Immature natural killer cell (primary cell): ENCODE results near the gene CNR1. TPM values are rescaled to one million over a fixed set of nuclear protein-coding genes. Genes with fewer than 3 reads are reported as not detected.
"Not testable (repeated sequence)": the region's sequence is repeated elsewhere in the genome, so short reads cannot be mapped to it uniquely, and the experiment has no call there.

Source experiments
- DNase-seq, 3 donors: peaks; one replicate each; pipeline ENCODE4 v3.0.0; 2022; ENCODE audit warnings: mixed read lengths in 1 of 3
- H3K27ac Mint-ChIP-seq, 6 donors: one replicate each; pipeline ENCODE4 v1.8.0; 2020; ENCODE audit warnings: mixed read lengths in 6 of 6, mild to moderate bottlenecking in 5 of 6, inconsistent platforms in 4 of 6, moderate library complexity in 3 of 6
- H3K27me3 Mint-ChIP-seq, 3 donors: one replicate each; pipeline ENCODE4 v1.8.0; 2020 to 2021; ENCODE audit warnings: low read depth in 3 of 3, mild to moderate bottlenecking in 3 of 3, mixed read lengths in 3 of 3, moderate library complexity in 3 of 3, inconsistent platforms in 1 of 3
- H3K36me3 Mint-ChIP-seq, 3 donors: one replicate each; pipeline ENCODE4 v1.8.0; 2020; ENCODE audit warnings: mixed read lengths in 3 of 3, inconsistent platforms in 2 of 3, mild to moderate bottlenecking in 2 of 3
- H3K4me1 Mint-ChIP-seq, 2 donors: one replicate each; pipeline ENCODE4 v1.8.0; 2020; ENCODE audit warnings: inconsistent platforms in 2 of 2, mild to moderate bottlenecking in 2 of 2, mixed read lengths in 2 of 2, moderate library complexity in 1 of 2
- H3K4me3 Mint-ChIP-seq, 5 donors: one replicate each; pipeline ENCODE4 v1.8.0; 2020; ENCODE audit warnings: mild to moderate bottlenecking in 5 of 5, mixed read lengths in 5 of 5, inconsistent platforms in 3 of 5, moderate library complexity in 3 of 5
- H3K9me3 Mint-ChIP-seq, 6 donors: one replicate each; pipeline ENCODE4 v1.8.0; 2020; ENCODE audit warnings: mild to moderate bottlenecking in 6 of 6, mixed read lengths in 6 of 6, inconsistent platforms in 4 of 6, moderate library complexity in 3 of 6
- polyA plus RNA-seq, 3 donors: library from polyadenylated mRNA; unstranded; fragments of 300-500 nt; fragmentation: Illumina TruSeq; gene quantifications; one replicate each; pipeline ENCODE4 v1.2.3, GENCODE V29; 2021

CNR1 gene
- not detected for polyA plus RNA-seq

DNA sequence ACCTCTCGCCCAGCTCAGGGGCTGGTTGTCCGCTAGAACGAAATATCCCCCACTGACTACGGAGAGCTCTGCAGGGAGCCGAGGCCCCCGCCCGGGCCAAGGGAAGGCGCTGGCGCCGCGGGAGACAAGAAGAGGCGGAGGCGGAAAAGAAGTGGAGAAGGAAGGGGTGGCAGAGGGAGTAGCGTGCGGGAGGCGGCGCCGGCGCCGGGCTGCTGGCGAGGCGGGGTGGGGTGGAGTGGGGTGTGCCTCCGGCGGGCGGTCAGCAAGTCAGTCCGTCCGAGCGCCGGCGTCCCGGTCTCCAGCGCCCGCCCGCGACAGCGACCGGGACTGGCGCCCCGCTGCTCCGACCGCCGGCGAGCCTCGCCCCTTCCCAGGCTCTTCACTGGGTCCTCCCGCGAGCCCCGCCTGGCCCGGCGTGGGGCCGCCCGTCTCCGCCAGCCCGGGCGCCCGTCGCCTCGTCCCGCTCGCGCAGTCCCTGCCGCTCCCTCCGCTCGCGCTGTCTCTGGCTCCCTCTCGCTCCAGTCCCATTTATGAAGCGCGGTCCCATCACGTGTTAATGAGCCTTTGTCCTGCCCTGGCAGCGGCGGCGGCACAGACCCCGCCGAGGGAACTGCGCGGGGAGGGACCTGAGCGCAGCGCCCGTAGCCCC is at the start of gene CNR1:
CNR1 (minus strand) TSS at position 504 of the 649 bp plus-strand sequence. CDS start 21,073 bp downstream, outside the sequence.
- Mint-ChIP-seq H3K4me1 (peaks cover 6 to 8% of the 10 kb centered on the region in 2 donors), H3K4me3 (peak within 1 kb of the TSS; percentile 15 to 73 (median 55)), H3K27ac (no peak within 1 kb of the TSS), H3K36me3 (peaks cover 0 to 9% (median 3%) of the 10 kb centered on the region in 3 donors), H3K27me3 (peaks cover 11 to 32% (median 26%) of the 10 kb centered on the region in 3 donors), H3K9me3 (peaks cover 0 to 12% (median 1%) of the 10 kb centered on the region in 6 donors)
- DNase-seq: no peak

DNA sequence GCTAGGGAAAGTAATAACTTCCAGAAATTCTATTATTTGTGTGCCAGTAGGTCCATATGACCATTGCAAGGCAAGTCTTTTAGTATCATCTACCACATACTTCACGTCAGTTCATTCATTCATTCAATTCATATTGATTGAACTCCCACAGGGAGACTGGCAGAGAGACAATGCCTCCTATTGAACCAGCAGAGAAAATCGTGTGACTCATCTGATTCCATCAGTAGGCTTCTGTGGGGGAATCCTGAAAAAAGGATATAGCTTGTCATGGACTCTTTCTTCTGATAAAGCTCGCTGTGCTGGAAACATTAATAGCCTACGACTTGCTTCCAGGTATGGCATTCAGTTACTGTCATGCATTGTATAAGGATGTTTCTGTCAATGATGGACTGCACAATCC is 45.3 kb upstream of the CNR1 start:
- peaks cover 0 to 3% (median 1%) of the 10 kb centered on the region in 3 donors for H3K27me3 Mint-ChIP-seq
- DNase-seq: no peak
- H3K36me3 Mint-ChIP-seq: no peaks in the 10 kb centered on the region
- H3K4me3 Mint-ChIP-seq: no peak overlapping the region
- H3K9me3 Mint-ChIP-seq: peaks cover 0 to 1% (median 0%) of the 10 kb centered on the region in 6 donors
- no peaks in the 10 kb centered on the region for H3K4me1 Mint-ChIP-seq
- no peak overlapping the region for H3K27ac Mint-ChIP-seq

DNA sequence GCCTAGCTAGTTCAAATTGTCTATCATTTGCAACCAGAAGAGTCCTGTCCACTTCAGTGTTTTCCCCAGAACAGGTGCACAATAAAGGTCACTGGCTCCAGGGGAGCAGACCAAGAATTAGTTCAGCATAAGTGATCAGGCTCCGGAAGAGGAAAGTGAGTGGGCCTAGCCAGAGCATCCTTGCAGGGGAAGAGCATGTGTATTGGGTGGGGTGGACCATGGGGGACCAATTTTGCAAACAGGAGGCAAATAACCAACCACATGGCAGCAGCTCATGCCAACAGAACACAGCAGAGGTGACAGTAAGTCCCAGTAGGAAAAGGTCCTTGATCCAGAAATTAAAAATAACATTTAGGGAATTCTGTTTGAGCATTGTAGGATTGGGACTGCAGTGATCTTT is 43.2 kb upstream of the CNR1 start:
- no peak overlapping the region for H3K27ac Mint-ChIP-seq
- H3K27me3 Mint-ChIP-seq: peaks cover 0 to 4% (median 1%) of the 10 kb centered on the region in 3 donors
- H3K4me1 Mint-ChIP-seq: no peaks in the 10 kb centered on the region
- H3K4me3 Mint-ChIP-seq: no peak overlapping the region
- no peak for DNase-seq
- peaks cover 0 to 5% (median 3%) of the 10 kb centered on the region in 6 donors for H3K9me3 Mint-ChIP-seq
- no peaks in the 10 kb centered on the region for H3K36me3 Mint-ChIP-seq

DNA sequence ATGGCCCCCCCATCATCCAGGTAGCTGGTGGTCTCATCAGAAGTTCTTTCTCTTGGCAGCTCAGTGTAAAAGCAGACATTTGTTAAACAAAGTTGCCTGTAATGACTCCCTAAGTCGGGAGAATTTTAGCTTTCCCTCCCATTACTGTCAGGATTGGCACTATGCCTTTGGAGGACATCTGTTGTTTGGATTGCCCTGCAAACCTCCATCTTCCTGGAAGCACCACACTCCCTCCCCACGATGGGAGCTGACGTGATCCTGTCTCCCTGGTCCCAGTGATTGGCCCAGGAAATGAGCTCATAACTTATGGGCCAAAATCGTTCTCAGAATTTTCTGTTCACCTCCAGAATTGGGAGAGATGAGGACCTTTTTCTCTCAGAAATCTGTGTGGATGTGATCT is 42.6 kb upstream of the CNR1 start:
- no peak for DNase-seq
- peaks cover 0 to 4% (median 1%) of the 10 kb centered on the region in 3 donors for H3K27me3 Mint-ChIP-seq
- H3K4me1 Mint-ChIP-seq: no peaks in the 10 kb centered on the region
- no peaks in the 10 kb centered on the region for H3K36me3 Mint-ChIP-seq
- H3K4me3 Mint-ChIP-seq: no peak overlapping the region
- peaks cover 0 to 11% (median 4%) of the 10 kb centered on the region in 6 donors for H3K9me3 Mint-ChIP-seq
- no peak overlapping the region for H3K27ac Mint-ChIP-seq

DNA sequence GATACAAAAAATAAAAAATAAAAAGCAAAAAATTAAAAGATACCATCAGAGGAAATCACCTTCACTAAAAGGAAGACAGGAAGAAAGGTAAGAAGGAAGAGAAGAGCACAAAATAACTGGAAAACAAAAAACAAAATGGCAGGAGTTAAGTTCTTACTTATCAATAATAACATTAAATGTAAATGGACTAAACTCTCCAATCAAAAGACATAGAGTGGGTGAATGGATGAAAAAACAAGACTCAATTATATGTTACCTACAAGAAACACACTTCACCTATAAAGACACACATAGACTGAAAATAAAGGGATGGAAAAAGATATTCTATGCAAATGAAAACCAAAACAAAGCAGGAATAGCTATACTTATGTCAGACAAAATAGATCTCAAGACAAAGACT is 35.6 kb upstream of the CNR1 start:
- not testable (repeated sequence) for H3K27me3 Mint-ChIP-seq, DNase-seq, H3K36me3 Mint-ChIP-seq, H3K4me3 Mint-ChIP-seq, H3K27ac Mint-ChIP-seq, H3K4me1 Mint-ChIP-seq
- H3K9me3 Mint-ChIP-seq: peaks cover 0 to 14% (median 10%) of the 10 kb centered on the region in 6 donors

DNA sequence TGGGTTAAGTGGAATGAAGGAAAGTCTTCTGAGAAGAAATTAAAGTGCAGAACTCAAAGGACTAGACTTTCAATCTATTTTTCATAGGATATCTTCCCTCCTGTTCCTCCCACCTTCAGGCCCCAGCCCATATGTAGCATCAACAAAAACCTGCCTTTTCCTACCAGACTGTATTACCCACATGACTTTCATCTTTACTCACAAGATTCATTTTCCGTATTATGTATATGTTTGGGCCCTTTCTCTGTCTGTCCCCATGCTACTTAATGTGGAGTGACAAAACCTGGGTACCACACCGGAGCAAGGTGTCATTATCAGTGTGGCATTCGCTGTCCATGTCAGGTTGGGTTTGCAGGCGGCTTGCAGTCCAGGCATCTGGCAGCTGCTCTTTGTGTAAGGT is 18.8 kb upstream of the CNR1 start:
- no peak overlapping the region for H3K27ac Mint-ChIP-seq

DNA sequence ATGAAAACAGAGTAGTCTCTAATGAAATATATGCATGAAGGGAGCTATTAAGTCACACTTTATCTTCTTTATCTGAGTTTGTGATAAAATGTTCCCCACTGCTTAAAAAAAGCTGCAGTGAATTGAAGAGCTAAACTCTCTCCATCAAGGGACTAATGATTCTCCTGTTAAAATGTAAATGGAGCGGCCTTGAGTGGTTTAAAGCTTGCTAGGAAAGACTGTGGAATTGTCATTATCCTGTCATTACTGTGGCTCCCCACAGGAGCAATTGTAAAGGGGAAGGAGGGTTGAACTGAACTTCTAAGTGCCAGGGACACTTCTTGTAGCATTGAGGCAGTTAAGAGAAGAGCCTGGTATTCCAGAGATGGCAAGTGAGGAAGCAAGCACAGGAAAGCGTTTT is 17.3 kb upstream of the CNR1 start:
- H3K4me1 Mint-ChIP-seq: no peaks in the 10 kb centered on the region
- H3K9me3 Mint-ChIP-seq: peaks cover 0 to 3% (median 0%) of the 10 kb centered on the region in 6 donors
- H3K27me3 Mint-ChIP-seq: peaks cover 0 to 11% (median 7%) of the 10 kb centered on the region in 3 donors
- no peak overlapping the region for H3K27ac Mint-ChIP-seq
- no peak for DNase-seq
- H3K4me3 Mint-ChIP-seq: no peak overlapping the region
- H3K36me3 Mint-ChIP-seq: no peaks in the 10 kb centered on the region

More for the DNA sequence above, 18.8 kb upstream of the CNR1 start:
- no peak for DNase-seq
- Mint-ChIP-seq H3K9me3 (peaks cover 0 to 3% (median 0%) of the 10 kb centered on the region in 6 donors), H3K4me3 (no peak overlapping the region), H3K36me3 (no peaks in the 10 kb centered on the region), H3K27me3 (peaks cover 0 to 11% (median 7%) of the 10 kb centered on the region in 3 donors), H3K4me1 (no peaks in the 10 kb centered on the region)

DNA sequence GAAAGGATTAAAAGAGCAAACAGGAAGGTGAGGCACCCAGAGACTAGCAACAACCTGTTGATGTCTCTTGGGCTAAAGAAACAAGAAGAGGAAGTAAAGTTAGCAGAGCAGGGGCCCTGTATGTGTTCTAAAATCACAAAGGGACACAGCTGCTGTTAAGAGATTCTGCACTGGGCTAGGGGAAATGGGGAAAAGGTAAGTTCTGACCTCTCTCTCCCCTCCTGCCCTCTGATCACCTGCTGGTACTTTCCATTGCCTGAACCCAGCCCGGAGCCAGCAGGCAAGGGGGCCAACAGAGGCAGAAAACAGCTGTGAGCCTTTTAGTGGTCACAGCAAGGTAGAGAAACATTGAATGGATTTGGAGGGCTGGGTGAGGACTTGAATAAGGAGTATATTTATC is 13.5 kb upstream of the CNR1 start:
- Mint-ChIP-seq H3K4me3 (no peak overlapping the region), H3K9me3 (peaks cover 0 to 2% (median 0%) of the 10 kb centered on the region in 6 donors), H3K27ac (no peak overlapping the region), H3K36me3 (peaks cover 0 to 3% (median 0%) of the 10 kb centered on the region in 3 donors), H3K27me3 (peaks cover 0 to 8% (median 2%) of the 10 kb centered on the region in 3 donors), H3K4me1 (no peaks in the 10 kb centered on the region)
- no peak for DNase-seq

DNA sequence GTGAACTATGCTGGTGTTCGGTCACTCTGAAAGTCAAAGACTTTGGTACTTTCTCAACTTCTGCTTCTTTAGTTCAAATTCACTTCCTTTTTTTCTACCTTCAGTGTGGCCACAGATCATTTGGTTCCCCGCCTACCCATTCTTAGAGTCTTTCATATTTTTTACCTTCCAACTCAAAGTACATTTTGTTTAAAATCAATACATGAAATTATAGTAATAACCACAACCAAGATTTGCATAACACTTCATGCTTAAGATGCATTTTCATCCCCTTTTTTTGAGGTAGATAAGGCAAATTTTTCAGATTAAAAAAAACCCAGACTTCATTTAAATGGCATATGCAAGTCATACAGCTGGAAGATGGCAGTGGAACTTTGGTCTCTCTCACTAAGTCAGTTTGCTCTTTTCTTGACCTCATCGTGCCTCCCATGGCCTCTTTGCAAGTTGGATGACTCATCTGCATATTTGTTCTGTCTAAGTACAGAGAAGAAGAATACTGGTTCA is 11.9 kb upstream of the CNR1 start:
- Mint-ChIP-seq H3K9me3 (peaks cover 0 to 2% (median 0%) of the 10 kb centered on the region in 6 donors), H3K36me3 (peaks cover 0 to 3% (median 0%) of the 10 kb centered on the region in 3 donors), H3K4me1 (no peaks in the 10 kb centered on the region), H3K27me3 (peaks cover 0 to 8% (median 2%) of the 10 kb centered on the region in 3 donors), H3K4me3 (no peak overlapping the region), H3K27ac (no peak overlapping the region)
- no peak for DNase-seq

DNA sequence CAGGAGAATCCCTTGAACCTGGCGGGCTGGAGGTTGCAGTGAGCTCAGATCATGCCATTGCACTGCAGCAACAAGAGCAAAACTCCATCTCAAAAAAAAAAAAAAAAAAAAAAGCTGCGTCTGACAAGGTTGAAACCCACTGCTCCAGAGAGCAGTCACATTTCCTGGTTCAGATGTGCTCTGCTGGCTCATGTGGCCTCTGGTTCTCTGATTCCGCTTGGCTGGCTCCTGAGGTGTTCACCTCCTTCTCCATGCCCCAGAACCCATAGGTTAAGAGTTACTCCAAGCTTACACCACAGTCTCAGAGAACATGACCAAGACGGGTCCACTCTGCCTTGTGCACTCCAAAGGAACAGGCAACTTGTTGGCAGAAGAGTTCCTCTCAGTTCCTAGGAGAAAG is 8.8 kb upstream of the CNR1 start:
- peaks cover 0 to 3% (median 0%) of the 10 kb centered on the region in 3 donors for H3K36me3 Mint-ChIP-seq
- no peak for DNase-seq
- H3K27ac Mint-ChIP-seq: no peak overlapping the region
- H3K27me3 Mint-ChIP-seq: peaks cover 0 to 12% (median 7%) of the 10 kb centered on the region in 3 donors
- no peaks in the 10 kb centered on the region for H3K4me1 Mint-ChIP-seq
- peaks cover 0 to 2% (median 0%) of the 10 kb centered on the region in 6 donors for H3K9me3 Mint-ChIP-seq
- H3K4me3 Mint-ChIP-seq: no peak overlapping the region

DNA sequence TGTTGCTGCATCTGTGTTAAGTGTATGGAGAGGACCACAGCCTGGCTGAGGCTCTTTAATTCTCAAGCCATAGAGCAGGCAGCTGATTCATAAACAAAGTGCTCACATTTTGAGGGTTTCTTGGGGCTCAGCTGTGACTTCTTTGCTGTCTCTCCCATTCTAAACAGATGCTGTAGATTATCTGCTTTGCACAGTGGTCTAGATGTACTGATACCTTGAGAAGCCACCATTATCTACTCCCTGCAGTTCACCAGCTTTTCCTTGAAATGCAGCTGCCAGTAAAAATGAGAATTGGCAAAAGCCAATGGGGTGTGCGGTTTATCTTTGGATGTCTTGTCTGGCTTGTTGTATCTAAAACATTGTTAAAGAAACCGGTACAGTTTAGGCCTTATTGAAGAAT is 5.2 kb upstream of the CNR1 start:
- no peak overlapping the region for H3K27ac Mint-ChIP-seq
- peaks cover 0 to 2% of the 10 kb centered on the region in 2 donors for H3K4me1 Mint-ChIP-seq
- H3K36me3 Mint-ChIP-seq: peaks cover 0 to 7% (median 3%) of the 10 kb centered on the region in 3 donors
- peaks cover 0 to 9% (median 0%) of the 10 kb centered on the region in 6 donors for H3K9me3 Mint-ChIP-seq
- peaks cover 4 to 24% (median 17%) of the 10 kb centered on the region in 3 donors for H3K27me3 Mint-ChIP-seq
- no peak for DNase-seq
- H3K4me3 Mint-ChIP-seq: no peak overlapping the region

DNA sequence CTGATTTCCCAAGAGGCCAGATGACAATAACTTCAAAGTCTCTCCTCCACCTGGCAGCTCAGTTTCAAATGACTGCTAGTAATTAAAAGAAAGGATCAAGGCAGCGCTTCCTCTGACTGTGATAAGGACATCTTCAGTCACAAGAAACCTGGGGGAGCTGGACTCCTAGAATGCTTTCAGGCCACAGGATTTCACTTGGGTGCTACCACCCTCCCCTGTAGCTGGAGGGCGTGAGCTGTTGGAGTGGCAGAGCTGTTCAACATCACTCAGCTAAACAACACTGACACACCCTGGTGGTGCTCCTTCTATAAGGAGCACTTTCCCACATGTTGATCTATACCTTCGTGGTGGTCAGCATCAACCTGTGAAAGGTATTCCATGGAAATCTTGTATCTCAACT is 2.2 kb upstream of the CNR1 start:
- H3K4me3 Mint-ChIP-seq: peak overlapping the region in 1 of 5 donors; percentile 24
- peaks cover 0 to 9% (median 0%) of the 10 kb centered on the region in 6 donors for H3K9me3 Mint-ChIP-seq
- no peak for DNase-seq
- peaks cover 11 to 33% (median 31%) of the 10 kb centered on the region in 3 donors for H3K27me3 Mint-ChIP-seq
- H3K4me1 Mint-ChIP-seq: peaks cover 6 to 8% of the 10 kb centered on the region in 2 donors
- H3K36me3 Mint-ChIP-seq: peaks cover 0 to 9% (median 3%) of the 10 kb centered on the region in 3 donors
- no peak overlapping the region for H3K27ac Mint-ChIP-seq

DNA sequence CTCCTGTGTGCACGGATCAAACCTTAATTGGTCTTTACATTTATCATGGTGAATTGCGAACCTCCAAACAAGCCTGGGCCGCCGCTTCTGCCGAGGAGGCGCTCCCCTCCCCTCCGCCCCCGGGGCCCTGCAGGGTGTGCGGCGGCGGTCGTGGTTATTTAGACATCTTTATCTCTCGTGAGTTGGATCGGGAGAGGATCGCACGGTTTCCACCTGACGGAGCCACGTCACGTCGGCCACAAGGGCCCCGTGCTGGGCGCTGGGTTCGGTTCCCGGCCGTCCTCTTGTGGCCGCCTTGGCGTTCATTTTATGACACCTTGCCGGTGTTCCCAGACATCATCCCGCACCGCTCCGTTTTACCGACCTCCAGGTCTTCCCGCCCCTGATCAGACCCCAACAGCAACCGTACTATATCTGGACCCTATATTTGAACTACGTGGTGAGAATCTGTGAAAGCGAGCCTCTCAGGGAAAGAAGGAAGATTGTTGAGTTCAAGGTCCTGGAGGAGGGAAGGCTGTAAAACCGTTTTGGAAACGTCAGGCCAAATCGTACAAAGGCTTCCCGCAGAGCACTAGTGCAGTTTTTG is 1.3 kb upstream of the CNR1 start:
- Mint-ChIP-seq H3K36me3 (peaks cover 0 to 9% (median 3%) of the 10 kb centered on the region in 3 donors), H3K4me3 (peak overlapping the region in 2 of 5 donors; percentile 8 to 35), H3K9me3 (peaks cover 0 to 9% (median 0%) of the 10 kb centered on the region in 6 donors), H3K27ac (no peak overlapping the region), H3K4me1 (peaks cover 6 to 8% of the 10 kb centered on the region in 2 donors), H3K27me3 (peaks cover 11 to 33% (median 31%) of the 10 kb centered on the region in 3 donors)
- no peak for DNase-seq
